Activated T-cell treated with anti-CD3 and anti-CD28 coated beads, Interleukin-2, amount 50 U/mL, for 1 hour (primary cell): ENCODE measurements around the gene CPSF4L.

ENCODE experiments used
- DNase-seq: peaks from one replicate; pipeline ENCODE4 v3.0.0-alpha.2; 2020

CPSF4L gene

DNA sequence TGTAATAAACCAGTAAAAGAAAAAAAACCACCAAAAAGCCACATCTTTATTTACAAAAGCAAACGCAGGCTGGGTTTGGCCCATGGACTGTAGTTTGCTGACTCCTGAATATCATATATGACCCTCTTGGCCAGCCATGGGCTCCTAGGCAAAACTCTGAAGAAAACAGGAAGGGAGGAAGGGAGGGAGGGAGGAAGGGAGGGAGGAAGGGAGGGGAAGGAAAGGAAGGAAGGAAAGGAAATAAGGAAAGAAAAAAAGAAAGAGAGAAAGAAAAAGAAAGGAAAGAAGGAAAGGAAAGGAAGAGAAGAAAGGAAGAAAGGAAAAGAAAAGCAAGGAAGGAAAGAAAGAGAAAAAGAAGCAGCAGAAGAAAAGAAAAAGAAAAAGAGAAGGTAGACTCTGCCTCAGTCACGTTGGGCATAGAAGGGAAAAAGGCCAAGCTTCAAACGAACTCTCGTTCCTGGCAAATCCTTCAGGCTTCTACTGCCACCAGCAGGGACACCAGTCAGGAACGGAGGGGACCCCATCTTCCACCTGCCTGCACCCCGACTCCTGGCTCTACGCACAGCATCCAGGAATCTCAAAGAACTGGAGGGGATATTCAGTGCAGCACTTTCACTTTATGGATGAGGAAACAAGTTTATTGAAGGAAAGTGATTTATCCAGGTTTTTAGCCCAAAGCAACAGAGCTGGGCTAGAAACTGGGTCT, 28.0 kb upstream of the CPSF4L start:
- no peak for DNase-seq

DNA sequence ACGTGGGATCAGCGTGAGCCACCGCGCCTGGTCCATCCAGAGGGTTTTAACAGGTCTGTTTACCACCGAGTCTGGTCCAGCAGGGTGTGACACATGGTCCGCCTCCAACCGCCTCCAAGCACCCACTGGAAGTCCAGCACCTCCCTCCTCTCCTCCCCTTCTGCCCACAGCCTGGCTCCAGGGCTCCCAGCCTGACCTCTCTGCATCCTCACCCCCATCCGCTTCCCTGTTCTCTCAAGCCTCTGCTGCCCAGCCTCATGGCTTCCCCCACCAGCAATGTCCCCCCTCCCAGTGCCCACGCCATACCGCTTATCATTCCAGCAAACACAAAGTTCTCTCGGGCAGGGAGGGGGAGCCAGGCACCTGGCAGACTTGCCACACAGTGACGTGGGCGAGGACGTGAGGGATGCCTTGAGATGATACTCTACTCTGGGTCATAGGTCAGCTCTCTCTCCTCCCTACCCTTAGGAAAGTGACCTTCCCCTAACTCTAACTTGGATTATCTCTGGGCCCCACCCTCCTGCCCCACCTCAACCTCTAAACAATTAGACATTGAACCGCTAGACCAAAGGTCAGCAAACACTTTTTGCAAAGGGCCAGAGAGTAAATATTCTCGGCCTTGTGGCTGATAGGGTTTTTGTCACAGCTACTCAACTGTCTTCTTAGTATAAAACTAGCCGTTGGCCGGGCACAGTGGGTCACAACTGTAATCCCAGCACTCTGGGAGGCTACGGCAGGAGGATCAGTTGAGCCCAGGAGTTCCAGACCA, 27.0 kb upstream of the CPSF4L start:
- DNase-seq: no peak

DNA sequence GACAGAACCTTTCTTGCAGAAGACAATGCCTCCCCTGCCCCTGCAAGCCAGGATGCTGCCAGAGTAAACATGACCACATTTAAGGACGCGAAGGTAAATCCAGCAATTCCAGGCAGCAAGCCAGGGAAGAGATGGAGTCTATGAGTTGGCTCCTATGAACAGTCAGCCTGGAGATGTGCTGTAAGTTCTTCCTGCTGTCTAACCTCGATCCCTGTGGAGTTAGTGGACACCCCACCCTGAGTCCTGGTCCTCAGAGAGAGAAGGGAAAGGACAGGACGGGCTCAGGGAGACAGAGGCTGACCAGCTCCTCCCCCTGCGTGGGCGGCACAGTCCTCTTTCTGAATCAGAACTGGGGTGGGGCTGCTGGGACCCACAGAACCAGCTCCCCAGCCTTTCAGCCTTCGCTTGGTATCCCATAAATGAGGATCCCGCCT, 25.2 kb upstream of the CPSF4L start:
- no peak for DNase-seq

DNA sequence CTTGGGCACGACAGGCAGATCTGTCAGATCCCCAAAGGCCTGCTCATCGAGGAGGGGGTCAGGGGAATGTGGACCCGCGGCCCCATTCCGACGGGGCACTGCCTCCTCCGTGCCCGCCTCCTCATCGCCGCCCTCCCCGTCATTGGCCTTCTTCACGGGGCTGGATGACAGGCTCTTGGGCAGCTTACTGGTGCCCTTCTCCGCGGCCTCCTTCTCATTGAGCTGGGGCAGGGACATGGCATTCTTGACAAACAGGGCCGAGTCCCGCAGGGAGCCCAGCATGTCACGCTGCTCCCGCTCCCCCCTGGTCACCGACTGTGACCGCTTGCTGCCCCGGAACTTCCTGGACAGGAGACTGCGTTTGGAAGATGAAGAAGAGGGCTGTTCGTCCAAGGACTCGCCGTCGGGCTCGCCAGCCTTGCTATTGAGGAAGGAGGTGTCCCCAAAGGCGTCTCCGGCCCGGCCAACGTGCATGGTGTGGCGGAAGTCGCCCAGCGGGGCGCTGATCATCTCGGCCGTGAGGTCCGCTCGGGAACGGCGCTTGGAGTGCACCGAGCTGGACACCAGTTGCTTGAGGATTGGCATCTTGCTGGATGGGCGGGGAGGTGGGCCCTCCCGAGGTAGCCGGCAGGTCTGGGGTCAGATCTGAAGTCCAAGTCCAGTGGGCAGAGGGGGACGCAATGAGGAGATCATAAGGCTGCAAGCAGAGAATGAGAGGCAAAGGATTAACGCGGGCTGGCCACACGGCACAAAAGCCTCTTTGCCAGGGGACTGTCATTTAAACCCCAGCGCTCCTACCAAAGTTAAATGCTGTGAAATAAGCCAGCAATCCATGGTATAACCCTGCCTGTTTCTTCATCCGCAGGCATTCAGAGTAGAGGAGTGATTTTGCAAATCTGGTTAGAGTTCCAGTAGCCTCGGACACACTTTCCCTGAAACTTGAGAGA, 24.5 kb upstream of the CPSF4L start:
- DNase-seq: no peak

DNA sequence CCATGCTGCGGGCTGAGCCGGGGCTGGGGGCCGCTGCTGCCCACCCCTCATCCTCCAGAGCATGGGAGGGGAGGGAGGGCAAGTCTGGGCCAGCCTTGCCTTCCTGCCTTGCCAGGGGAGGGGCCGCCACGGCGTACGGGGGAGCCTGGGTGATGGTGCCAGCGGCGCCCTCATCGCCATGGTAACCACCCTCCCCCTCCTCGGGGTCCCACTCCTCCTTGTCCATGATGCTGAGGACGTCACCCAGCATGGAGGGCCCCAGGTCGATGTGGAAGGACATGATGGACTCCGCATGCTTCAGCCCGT, 23.9 kb upstream of the CPSF4L start:
- DNase-seq: no peak

DNA sequence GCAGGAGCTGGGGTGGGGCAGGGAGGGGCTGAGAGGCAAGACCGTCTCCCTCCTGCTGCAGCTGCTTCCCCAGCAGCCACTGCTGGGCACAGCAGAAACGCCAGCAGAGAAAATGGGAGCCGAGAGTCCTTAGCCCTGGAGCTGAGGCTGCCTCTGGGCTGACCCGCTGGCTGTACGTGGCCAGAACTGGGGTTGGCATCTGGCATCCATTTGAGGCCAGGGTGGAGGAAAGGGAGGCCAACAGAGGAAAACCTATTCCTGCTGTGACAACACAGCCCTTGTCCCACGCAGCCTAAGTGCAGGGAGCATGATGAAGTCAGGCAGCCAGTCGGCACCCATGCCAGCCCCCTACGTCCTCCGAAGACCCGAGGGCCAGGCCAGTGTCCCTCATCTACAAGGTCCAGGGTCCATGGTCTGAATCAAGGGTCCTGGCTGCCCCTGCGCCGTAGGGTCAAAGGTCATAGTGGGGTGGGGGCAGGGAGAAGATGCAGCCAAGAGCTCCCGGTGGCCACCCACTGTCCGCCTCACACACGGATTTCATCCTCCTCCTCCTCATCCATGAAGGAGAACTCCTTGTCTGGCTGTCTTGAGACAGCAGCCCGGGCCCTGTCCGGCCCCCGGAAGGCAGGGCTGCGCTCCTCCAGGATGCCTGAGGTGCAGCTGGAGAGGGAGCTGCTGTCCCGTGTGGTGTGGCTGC, 23.4 kb upstream of the CPSF4L start:
- no peak for DNase-seq

DNA sequence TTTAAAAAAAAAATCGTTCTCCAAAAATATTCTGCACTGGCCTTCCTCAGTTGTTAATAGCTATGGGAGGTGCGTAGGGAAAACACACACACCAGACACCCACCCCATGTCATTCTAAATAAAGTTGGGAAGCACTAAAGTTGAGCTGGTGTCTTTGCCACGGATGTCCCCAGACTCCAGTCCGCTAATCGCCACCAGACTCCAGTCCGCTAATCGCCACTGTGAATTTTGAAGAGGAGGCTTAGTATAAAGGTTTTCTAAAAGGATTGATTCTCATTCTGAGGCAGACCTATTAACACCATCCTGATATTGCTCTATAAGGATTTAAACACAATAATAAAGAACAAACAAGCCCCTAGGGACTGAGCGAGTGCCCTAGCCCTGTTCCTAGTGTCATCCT, 22.7 kb upstream of the CPSF4L start:
- DNase-seq: no peak

DNA sequence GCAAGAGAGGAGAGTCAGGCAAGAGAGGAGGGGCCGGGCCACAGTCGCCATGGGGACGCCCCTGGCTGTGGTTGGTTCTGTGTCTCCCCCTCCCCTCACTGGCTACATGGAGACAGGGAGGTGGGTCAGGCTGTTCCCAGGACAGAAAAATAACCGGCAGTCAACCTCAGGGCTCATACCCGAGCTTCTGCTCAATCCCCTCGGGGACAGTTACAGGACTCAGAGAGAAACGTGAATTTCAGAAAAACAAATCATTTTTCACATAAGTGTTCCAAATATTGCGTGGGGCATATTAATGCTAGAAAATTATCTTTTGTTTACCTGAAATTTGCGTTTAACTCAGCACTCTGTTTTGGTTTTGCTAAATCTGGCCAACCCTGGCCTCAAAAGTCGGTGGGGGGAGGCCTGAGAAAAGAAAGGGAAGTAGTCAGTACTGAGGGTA, 22.2 kb upstream of the CPSF4L start:
- DNase-seq: no peak

DNA sequence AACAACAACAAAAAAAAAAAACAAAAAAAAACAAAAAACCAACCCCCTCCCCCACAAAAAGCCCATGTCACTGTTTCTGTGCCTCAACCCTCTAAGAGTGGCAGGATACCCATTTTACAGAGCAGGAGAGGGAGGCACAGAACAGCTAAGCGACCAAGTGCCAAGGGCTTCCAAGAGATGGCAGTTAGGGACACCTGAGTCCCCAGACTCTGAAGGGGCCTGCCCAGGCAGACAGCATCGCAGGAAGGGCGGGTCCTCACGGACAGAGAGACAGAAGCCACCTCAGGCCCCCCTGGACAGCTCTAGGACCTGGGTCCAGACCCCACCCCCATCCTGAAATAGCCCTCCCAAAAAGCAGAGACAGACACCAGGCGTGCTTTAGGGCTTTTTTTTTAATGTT, 21.6 kb upstream of the CPSF4L start:
- no peak for DNase-seq

DNA sequence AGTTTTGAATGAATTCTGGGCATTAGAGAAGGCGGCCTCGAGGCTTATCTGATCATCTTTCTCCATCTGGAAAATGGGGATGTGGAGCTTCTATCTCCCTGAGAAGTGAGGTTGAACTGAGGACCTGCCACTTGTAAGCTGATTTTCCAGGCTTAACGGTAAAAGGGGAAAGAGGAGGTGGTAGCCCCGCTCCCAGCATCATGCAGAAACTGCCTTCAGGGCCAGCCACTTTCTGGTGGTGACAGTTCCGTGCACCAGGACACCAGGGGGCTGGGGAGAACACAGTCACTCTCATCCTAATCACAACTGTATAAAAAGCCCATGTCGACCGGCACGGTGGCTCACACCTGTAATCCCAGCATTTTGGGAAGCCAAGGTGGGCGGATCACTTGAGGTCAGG, 20.9 kb upstream of the CPSF4L start:
- no peak for DNase-seq

DNA sequence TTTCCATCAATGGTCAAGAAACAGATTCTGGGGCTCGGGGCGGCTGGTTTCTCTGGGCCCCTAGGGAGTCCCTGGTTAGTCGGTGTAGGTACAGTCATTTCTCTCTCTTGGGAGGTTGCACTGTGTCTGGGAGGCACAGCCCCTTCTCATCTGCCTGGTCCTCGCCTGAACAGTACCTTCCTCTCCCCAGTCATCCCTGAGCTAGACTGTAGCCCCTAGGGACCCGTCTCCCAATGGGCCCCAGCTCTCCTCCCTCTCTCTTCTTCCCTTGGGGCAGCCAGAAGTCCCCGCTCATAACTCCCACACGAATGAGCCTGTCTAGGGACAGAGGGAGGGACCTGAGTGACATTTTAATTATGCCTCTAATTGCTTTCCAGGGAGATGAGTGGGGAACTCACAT, 20.2 kb upstream of the CPSF4L start:
- DNase-seq: no peak

DNA sequence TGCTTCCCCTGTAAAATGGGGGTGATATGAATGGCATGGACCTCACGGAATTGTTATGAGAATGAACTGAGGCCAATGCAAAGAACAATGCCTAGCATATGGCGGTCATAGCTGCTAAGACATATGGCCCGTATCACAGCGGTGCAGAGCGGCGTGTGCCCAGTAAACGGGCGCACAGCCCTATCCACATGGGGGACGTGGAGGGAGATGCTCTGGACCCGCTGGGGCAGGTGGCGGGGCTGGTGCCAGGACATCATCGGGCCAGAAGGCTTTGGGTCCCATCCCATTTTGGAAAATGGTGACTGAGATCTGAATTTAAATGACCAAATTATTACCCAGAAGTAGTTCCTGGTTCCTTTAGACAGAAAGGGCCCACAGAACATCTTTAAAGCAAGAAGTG, 18.5 kb upstream of the CPSF4L start:
- DNase-seq: no peak

DNA sequence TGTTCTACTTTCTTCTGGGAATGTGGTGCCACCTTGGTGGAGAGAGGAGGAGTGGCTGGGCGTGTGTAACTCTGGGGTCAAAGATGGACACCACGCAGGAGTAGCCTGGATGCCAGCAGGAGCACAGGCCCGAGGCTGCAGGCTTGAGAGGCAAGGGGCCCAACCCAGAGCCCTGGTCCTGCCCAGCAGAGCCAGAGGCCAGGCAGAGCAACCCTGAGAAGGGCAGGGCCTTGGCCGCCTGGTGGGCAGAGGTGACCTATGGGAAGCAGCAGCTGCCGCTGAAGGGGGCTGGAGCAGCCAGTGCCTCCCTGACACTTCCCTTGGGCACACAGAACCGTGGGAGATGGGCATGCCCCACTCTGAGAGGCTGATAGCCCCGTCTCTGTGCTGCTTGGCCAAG, 18.0 kb upstream of the CPSF4L start:
- DNase-seq: no peak

DNA sequence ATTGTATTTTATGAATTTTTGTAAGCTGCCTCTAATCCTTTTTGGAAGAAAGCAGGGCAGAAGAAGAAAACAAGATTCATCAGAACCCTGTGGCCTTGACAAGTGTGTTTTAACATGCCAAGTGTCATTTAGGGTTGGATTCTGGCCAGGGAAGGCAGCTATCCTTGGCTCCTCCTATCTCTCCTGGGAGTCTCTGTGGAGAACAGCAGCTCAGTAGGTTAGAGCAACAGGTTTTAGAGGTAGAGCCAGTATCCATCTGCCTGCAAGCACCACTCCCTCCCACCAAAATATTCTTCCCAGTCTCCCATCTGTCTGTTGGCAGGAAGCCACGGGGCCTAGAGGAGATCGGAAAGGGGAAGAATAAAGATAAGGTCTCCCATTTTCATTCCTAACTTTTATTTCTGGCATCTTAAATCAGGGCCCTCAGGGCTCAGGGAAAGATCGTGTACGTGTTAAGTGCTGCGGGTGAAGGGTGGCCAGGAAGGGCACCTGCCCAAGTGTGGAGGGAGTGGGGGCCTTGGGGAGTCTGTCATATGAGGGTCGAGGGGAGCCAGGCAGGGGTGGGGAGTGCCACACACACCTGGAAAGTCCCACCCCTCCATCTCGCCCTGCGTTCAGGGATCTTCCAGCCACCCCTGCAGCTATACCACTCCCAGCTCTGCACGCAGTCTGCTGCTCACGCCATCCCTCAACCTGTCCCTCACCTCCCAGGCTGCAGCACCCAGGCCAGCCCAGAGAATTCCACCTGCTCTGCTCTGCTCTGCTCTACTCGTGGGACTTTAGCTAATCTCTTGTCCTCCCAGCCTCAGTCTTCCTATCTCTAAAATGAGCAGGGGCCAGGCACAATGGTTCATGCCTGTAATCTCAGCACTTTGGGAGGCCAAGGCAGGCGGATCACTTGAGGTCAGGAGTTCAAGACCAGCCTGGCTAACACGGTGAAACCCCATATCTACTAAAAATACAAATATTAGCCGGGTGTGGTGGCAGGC, 17.1 kb upstream of the CPSF4L start:
- no peak for DNase-seq

DNA sequence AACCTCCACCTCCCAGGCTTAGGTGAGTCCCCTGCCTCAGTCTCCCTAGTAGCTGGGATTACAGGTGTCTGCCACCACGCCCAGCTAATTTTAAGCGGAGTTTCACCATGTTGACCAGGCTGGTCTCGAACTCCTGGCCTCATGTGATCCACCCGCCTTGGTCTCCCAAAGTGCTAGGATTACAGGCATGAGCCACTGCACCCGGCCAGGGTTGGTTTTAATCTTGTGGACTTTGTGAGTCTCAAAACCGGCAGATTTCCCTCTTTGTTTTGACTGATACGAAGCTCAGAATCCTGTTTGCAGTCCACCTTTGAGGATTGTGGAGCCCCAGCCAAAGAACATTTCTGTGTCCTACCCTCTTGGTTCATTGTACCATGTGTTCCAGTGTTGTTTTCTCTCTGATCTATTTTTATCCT, 16.4 kb upstream of the CPSF4L start:
- no peak for DNase-seq

DNA sequence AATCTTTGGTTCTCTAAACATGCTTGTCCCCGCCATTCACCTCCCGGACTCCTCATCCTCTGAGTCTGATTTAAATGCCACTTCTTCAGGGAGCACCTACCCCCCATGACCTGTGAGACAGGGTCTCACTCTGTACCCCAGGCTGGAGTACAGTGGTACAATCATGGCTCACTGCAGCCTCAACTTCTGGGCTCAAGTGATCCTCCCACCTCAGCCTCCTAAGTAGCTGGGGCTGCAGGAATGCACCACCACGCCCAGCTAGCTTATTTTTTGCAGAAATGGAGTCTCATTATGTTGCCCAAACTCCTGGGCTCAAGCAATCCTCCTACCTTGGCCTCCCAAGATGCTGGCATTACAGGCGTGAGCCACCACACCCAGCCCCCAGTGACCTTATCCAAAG, 12.8 kb upstream of the CPSF4L start:
- DNase-seq: no peak

DNA sequence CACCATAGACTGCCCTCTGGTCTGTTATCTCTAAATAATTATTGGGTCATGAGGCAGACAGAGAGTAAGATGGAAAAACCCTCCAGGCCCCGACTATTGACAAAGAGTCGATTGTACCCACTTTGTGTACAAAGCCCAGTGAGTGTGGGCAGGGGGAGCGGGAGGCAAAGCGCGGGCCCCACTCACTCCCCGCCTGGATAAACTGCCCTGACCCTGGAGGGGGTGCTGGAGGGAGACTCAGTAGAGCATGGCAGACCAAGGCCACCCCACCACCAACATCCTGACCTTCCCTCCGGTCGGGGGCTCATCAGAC, 11.2 kb upstream of the CPSF4L start:
- no peak for DNase-seq

DNA sequence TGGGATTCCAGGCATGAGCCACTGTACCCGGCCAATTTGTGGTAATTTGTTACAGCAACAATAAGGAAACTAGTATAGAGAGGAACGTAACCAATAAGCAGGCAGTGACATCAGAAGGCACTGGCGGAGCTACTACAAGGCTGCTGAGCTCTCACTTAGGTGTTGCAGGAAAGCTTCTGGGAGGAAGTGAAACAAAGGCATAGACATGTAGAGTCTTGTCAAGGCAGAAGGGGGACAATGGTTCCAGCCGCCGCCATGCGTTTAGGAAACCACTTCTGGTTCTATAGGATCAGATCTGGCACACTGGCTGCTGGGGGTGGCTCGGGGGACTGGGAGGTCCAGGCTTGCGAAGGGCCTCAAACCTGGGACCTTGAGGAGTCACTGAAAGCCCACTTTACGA, 9.4 kb upstream of the CPSF4L start:
- no peak for DNase-seq

DNA sequence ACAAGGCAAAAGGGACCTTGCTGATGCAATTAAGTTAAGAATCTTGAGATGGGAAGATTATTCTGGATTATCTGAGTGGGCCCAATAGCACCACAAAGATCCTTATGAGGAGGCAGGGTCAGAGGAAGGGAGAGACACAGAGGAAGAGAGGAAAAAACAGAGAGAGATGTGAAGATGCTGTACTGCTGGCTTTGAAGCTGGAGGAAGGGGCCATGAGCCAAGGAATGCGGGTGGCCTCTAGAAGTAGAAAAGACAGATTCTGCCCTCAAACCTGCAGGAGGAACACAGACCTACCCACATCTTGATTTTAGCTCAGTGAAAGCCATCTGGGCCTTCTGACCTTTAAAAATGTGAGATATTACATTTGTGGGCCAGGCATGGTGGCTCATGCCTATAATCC, 8.1 kb upstream of the CPSF4L start:
- no peak for DNase-seq

DNA sequence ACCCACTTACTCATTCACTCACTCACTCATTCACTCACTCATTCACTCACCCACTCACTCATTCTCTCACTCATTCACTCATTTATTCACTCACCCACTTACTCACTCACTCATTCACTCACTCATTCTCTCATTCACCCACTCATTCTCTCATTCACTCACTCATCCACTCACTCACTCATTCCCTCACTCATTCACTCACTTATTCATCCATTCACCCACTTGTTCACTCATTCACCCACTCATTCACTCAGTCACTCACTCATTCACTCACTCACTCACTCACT, 7.6 kb upstream of the CPSF4L start:
- no peak for DNase-seq

DNA sequence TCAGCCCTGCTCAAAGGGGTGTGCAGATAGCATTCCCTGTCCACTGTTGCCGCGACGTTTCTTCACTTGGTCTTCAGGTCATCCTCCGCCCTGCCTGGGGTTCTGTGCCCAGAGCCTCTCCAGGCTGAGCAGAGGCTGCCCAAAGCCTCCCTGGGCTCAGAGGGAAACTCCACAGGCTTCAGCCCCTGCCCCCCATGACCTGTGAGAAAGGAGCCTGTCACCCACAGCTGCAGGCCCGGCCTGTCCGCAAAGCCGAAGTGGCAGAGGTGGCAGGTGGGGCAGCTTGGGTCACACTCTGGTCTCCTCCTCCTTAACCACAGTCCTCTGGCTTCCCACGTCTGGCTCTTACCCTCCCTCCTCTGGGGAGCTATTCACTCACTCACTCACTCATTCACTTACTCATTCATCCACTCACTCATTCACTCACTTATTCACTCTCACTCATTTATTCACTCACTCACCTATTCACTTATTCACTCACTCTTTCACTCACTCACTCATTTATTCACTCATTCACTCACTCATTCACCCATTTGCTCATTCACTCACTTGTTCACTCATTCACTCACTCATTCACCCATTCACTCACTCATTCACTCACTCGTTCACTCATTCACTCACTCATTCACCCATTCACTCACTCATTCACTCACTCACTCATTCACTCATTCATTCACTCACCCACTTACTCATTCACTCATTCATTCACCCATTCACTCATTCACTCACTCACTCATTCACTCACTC, 7.1 kb upstream of the CPSF4L start:
- no peak for DNase-seq
